Suprapubic skin (tissue), 3 donors: ENCODE results near the gene LRRC27.

ENCODE experiments used
- CTCF ChIP-seq, 2 donors: fragments of 200-600 bp in 1 of 2; fragments of 450-650 bp in 1 of 2; sonication (generic) in 1 of 2; IDR thresholded peaks; one replicate each; pipeline ENCODE4 v1.5.1; 2016 to 2019; ENCODE audit warnings: antibody characterized with exemption in 2 of 2, mild to moderate bottlenecking in 1 of 2, moderate library complexity in 1 of 2
- EP300 ChIP-seq: sonication (generic); formaldehyde crosslinking; IDR thresholded peaks from one replicate; pipeline ENCODE4 v1.6.1; 2017; ENCODE audit warnings: antibody characterized with exemption
- POLR2A ChIP-seq, 2 donors: fragments of 450-650 bp; IDR thresholded peaks; one replicate each; pipeline ENCODE4 v1.6.1; 2017; ENCODE audit warnings: antibody characterized with exemption in 2 of 2, mild to moderate bottlenecking in 2 of 2, moderate library complexity in 2 of 2

DNA sequence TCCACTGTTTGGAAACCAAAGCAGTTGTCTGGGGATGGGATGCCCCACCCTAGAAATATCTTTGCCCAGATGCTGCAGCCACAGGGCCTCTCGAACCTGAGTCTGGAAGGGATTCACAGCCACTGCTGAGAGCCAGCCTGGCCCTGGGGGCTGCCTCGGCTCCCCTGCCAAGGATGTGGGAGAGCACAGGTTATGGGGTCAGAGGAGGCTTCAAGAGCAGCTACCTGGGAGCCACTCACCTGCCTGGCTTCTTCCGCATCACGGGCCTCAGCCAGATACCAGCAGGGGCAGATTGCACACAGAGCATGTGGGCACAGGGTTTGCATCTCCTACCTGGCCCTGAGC is 59.7 kb downstream of the LRRC27 start:
- TF ChIP-seq POLR2A (IDR thresholded peaks at IDR 0.05), result no peak
- no peak for TF ChIP-seq CTCF (IDR thresholded peaks at IDR 0.05)
- TF ChIP-seq EP300, result no peak
